Progenitor cell of endocrine pancreas (in vitro differentiated cells): Measurements from ENCODE around the gene PAX7. TPM values are rescaled to one million over a fixed set of nuclear protein-coding genes. Genes with fewer than 3 reads are reported as not detected.

Source experiments
- DNase-seq: peaks from one replicate; pipeline ENCODE4 v3.0.0; 2021; ENCODE audit warnings: low spot score; ENCODE audit not compliant: unreplicated experiment
- H3K27ac Mint-ChIP-seq: 2 replicates; pipeline ENCODE4 v1.8.0; 2021; ENCODE audit warnings: mild to moderate bottlenecking, moderate library complexity, mixed read lengths
- H3K27me3 Mint-ChIP-seq: 2 replicates; pipeline ENCODE4 v1.8.0; 2021; ENCODE audit warnings: mixed read lengths
- H3K36me3 Mint-ChIP-seq: 2 replicates; pipeline ENCODE4 v1.8.0; 2022; ENCODE audit warnings: mixed read lengths; ENCODE audit not compliant: insufficient read depth
- H3K4me1 Mint-ChIP-seq: 2 replicates; pipeline ENCODE4 v1.8.0; 2021; ENCODE audit warnings: low read depth, mixed read lengths
- H3K4me3 Mint-ChIP-seq: 2 replicates; pipeline ENCODE4 v1.8.0; 2021; ENCODE audit warnings: low read depth, mild to moderate bottlenecking, moderate library complexity, mixed read lengths
- H3K9me3 Mint-ChIP-seq: 2 replicates; pipeline ENCODE4 v1.8.0; 2021; ENCODE audit warnings: low read depth, mixed read lengths
- total RNA-seq: library from RNA; stranded (reverse); gene quantifications from 2 replicates; pipeline ENCODE4 v1.2.1, GENCODE V29; 2021
- TF ChIP-seq, protein P1 (sequence below): fragments of 200-600 bp; sonication (generic); IDR thresholded peaks from one replicate; pipeline ENCODE4 v1.5.0; 2021; ENCODE audit warnings: antibody characterized with exemption, mild to moderate bottlenecking; ENCODE audit not compliant: unreplicated experiment

PAX7 gene
- total RNA-seq, 1 donor from 2014 or later = not detected

- no peak for DNase-seq
- no peak overlapping the region for H3K4me3 Mint-ChIP-seq
- peaks cover 4% of the 10 kb centered on the region for H3K4me1 Mint-ChIP-seq
- TF ChIP-seq, protein P1, sequence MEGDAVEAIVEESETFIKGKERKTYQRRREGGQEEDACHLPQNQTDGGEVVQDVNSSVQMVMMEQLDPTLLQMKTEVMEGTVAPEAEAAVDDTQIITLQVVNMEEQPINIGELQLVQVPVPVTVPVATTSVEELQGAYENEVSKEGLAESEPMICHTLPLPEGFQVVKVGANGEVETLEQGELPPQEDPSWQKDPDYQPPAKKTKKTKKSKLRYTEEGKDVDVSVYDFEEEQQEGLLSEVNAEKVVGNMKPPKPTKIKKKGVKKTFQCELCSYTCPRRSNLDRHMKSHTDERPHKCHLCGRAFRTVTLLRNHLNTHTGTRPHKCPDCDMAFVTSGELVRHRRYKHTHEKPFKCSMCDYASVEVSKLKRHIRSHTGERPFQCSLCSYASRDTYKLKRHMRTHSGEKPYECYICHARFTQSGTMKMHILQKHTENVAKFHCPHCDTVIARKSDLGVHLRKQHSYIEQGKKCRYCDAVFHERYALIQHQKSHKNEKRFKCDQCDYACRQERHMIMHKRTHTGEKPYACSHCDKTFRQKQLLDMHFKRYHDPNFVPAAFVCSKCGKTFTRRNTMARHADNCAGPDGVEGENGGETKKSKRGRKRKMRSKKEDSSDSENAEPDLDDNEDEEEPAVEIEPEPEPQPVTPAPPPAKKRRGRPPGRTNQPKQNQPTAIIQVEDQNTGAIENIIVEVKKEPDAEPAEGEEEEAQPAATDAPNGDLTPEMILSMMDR = no peak
- no peaks in the 10 kb centered on the region for H3K36me3 Mint-ChIP-seq
- H3K9me3 Mint-ChIP-seq = no peaks in the 10 kb centered on the region
- peaks cover 96% of the 10 kb centered on the region for H3K27me3 Mint-ChIP-seq
- H3K27ac Mint-ChIP-seq = no peak overlapping the region
These were observed 93.2 kb downstream of the PAX7 start for GRCh38 chr1:18723701-18724411.

GRCh38 chr1:18724801-18725200 is 94.2 kb downstream of the PAX7 start:
- no peak overlapping the region for H3K27ac Mint-ChIP-seq
- TF ChIP-seq, protein P1 = no peak
- H3K36me3 Mint-ChIP-seq = no peaks in the 10 kb centered on the region
- H3K4me3 Mint-ChIP-seq = no peak overlapping the region
- peaks cover 4% of the 10 kb centered on the region for H3K4me1 Mint-ChIP-seq
- no peak for DNase-seq
- peaks cover 93% of the 10 kb centered on the region for H3K27me3 Mint-ChIP-seq
- no peaks in the 10 kb centered on the region for H3K9me3 Mint-ChIP-seq

- Mint-ChIP-seq H3K36me3 (no peaks in the 10 kb centered on the region), H3K9me3 (no peaks in the 10 kb centered on the region), H3K27ac (no peak overlapping the region), H3K27me3 (peaks cover 88% of the 10 kb centered on the region), H3K4me3 (no peak overlapping the region), H3K4me1 (peaks cover 4% of the 10 kb centered on the region)
- TF ChIP-seq, protein P1 = no peak
- no peak for DNase-seq
These were observed 94.7 kb downstream of the PAX7 start for GRCh38 chr1:18725231-18725895.

- Mint-ChIP-seq H3K27me3 (peaks cover 78% of the 10 kb centered on the region), H3K36me3 (no peaks in the 10 kb centered on the region), H3K4me3 (no peak overlapping the region), H3K4me1 (peaks cover 9% of the 10 kb centered on the region), H3K27ac (no peak overlapping the region), H3K9me3 (no peaks in the 10 kb centered on the region)
- no peak for DNase-seq
- TF ChIP-seq, protein P1 = no peak
These were observed 95.7 kb downstream of the PAX7 start for GRCh38 chr1:18726368-18726767.

DNA sequence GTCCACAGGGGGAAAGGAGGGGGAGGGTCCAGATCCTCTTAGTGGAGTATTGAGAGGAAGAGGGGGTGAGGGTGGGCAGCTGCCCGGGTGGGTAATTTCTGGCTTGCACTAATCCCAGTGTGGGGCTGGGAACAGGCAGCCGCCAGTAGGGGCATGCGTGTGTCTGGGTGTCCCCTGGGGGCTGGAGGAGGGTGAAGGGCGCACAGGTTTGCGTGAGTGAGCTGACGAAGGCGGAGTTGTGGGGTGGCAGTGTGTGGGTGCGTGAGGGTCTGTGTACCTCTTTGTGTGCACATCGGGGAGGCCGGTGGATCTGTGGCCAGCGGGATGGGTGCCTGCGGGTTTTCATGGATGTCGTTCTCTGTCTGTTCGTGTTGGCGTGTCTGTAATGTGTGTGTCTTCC is 97.3 kb downstream of the PAX7 start:
- peaks cover 74% of the 10 kb centered on the region for H3K27me3 Mint-ChIP-seq

More for the DNA sequence above, 97.3 kb downstream of the PAX7 start:
- Mint-ChIP-seq H3K4me1 (peaks cover 9% of the 10 kb centered on the region), H3K4me3 (no peak overlapping the region), H3K36me3 (no peaks in the 10 kb centered on the region), H3K9me3 (no peaks in the 10 kb centered on the region), H3K27ac (no peak overlapping the region)
- TF ChIP-seq, protein P1 = no peak
- no peak for DNase-seq
